Activated CD4-positive, alpha-beta T cell treated with anti-CD3 and anti-CD28 coated beads for 1 hour (primary cell): ENCODE data around the gene LILRB1.
"Not testable (repeated sequence)": the region's sequence is repeated elsewhere in the genome, so short reads cannot be mapped to it uniquely, and the experiment has no call there.

ENCODE experiments used
- DNase-seq: peaks from one replicate; pipeline ENCODE4 v3.0.0-alpha.2; 2020

LILRB1 gene

DNA sequence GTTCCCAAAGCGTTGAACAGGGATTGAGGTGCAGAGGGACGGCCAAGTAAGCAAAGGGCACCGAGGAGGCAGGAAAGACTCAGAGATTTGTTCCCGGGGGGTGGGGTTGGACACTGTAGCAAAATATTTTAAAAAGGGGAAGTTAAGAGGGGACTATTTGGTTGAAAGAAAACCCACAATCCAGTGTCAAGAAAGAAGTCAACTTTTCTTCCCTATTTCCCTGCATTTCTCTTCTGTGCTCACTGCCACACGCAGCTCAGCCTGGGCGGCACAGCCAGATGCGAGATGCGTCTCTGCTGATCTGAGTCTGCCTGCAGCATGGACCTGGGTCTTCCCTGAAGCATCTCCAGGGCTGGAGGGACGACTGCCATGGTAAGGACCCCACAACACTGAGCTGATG lies at the start of gene LILRB1:
LILRB1 (plus strand) TSS at position 223 of the 400 bp plus-strand sequence. CDS start 590 bp downstream, outside the sequence.
- not testable (repeated sequence) for DNase-seq

DNA sequence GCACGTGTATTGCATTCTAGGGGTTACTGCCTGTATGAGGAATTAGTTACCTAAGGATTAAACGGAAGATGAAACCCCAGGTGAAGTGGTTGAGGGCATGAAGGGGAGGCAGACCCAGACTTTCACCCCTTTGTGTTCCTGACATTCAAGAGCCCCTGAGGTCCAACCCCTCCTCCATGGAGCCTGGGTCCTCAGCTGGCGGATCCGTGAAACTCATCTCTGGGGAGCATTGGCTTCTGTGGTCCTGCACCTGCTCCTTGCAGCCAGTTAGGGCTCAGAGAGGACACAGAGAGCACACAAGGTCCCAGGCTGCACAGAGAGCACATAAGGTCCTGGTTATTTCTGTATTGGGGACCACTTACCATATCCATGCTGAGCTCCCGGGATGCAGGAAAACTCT lies 43.9 kb upstream of the LILRB1 start:
- no peak for DNase-seq

DNA sequence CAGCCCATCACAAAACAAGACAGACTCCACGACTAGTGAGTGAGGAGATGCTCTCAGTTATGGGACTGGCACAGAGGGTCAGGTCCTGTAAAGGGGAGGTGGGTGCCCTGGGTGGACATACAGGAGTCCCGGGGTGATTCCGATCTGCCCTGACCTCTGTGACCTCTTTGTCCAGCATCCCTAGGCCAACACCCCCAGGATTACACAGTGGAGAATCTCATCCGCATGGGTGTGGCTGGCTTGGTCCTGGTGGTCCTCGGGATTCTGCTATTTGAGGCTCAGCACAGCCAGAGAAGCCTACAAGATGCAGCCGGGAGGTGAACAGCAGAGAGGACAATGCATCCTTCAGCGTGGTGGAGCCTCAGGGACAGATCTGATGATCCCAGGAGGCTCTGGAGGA lies 43.3 kb upstream of the LILRB1 start:
- DNase-seq = no peak

DNA sequence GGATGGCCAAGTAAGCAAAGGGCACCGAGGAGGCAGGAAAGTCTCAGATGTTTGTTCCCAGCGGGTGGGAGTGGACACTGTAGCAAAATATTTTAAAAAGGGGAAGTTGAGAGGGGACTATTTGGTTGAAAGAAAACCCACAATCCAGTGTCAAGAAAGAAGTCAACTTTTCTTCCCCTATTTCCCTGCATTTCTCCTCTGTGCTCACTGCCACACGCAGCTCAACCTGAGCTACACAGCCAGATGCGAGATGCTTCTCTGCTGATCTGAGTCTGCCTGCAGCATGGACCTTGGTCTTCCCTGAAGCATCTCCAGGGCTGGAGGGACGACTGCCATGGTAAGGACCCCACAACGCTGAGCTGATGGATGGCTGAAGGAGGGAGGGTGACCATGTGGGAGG lies 36.8 kb upstream of the LILRB1 start, which contains the start of gene LILRA1:
LILRA1 (plus strand) TSS at position 188 of the 400 bp plus-strand sequence. CDS start 613 bp downstream, outside the sequence.
- not testable (repeated sequence) for DNase-seq

DNA sequence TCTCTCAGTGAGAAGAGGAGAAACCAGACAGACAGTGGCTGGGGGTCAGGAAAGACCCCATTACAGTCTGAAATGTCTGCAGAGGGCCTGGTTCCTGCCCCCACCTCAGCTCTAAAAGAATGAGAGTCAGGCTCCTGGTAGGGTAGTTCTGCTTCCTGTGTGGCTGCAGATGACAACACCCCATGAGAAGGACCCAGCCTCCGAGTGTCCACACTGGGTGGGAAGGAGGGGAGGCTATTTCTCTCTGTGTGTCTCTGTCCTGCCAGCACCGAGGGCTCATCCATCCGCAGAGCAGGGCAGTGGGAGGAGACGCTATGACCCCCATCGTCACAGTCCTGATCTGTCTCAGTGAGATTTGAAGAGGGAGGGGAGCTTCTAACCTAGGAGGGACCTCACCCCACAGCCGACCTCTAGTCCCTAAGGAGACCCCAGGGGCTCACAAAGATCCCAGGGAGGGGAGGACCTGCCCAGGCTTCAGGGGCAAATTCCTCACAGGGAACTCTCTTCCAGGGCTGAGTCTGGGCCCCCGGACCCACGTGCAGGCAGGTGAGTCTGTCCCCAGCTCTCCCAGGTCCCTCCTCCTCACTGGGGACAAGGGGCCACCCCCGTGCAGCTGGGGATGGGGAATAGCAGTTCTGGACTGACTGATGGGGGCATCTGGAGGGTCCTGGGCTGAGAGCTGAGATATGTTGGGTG lies 36.2 kb upstream of the LILRB1 start:
- not testable (repeated sequence) for DNase-seq

DNA sequence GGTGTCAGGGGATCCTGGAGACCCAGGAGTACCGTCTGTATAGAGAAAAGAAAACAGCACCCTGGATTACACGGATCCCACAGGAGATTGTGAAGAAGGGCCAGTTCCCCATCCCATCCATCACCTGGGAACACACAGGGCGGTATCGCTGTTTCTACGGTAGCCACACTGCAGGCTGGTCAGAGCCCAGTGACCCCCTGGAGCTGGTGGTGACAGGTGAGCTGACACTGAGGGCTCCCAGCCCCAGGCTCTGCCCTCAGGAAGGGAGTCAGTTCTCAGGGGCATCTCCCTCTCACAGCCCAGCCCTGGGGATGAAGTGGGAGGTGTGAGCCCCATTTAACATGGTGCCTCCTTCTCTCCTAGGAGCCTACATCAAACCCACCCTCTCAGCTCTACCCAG lies 35.5 kb upstream of the LILRB1 start:
- no peak for DNase-seq

DNA sequence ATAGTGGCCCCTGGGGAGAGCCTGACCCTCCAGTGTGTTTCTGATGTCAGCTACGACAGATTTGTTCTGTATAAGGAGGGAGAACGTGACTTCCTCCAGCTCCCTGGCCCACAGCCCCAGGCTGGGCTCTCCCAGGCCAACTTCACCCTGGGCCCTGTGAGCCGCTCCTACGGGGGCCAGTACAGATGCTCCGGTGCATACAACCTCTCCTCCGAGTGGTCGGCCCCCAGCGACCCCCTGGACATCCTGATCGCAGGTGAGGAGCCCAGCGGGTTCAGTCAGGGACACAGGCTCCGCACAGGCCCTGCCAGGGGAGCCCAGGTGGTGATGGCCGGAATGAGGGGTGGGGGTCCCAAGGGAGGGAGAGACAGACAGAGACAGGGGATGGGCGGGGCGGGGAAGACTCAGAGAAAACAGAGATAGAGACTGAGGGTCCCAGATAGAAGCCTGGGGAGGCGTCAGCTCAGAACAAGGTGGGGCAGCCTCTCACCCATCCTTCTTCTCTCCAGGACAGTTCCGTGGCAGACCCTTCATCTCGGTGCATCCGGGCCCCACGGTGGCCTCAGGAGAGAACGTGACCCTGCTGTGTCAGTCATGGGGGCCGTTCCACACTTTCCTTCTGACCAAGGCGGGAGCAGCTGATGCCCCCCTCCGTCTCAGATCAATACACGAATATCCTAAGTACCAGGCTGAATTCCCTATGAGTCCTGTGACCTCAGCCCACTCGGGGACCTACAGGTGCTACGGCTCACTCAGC lies 34.4 kb upstream of the LILRB1 start:
- DNase-seq = not testable (repeated sequence)

DNA sequence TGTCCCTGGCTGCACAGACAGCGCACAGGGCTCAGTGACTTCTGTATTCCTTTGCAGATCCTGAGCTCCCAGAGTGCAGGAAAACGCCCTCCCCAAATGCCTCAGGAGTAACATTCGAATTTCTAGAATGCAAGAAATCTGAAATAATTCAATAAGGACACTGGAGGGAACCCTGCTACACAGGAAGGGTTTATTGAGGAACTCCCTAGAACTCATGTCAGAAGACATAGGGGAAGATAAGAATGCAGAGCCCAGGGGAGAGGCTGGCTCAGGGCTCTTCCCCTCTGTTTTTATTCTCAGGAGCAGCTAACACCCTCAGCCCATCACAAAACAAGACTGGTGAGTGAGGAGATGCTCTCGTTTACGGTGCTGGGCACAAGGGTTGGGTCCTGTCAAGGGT lies 30.1 kb upstream of the LILRB1 start:
- DNase-seq = no peak

DNA sequence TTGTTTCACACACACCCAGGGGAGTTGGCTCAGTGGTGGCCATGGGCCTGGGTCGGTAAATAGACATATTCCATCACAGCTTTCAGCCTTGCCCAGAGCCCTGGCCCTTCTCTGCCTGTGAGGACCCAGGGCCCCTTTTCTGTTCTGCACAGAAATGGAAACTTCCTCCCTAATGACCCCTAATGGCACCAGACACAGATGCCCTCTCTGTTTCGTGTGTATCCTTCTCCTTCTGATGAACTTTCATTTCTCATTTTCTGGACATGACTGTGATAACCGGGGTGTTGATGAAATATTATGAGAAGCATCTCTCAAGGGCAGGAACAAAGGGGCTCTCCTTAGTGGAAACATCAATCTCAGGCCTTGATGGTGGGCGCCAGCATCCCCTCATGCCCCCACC lies 24.1 kb upstream of the LILRB1 start:
- no peak for DNase-seq

DNA sequence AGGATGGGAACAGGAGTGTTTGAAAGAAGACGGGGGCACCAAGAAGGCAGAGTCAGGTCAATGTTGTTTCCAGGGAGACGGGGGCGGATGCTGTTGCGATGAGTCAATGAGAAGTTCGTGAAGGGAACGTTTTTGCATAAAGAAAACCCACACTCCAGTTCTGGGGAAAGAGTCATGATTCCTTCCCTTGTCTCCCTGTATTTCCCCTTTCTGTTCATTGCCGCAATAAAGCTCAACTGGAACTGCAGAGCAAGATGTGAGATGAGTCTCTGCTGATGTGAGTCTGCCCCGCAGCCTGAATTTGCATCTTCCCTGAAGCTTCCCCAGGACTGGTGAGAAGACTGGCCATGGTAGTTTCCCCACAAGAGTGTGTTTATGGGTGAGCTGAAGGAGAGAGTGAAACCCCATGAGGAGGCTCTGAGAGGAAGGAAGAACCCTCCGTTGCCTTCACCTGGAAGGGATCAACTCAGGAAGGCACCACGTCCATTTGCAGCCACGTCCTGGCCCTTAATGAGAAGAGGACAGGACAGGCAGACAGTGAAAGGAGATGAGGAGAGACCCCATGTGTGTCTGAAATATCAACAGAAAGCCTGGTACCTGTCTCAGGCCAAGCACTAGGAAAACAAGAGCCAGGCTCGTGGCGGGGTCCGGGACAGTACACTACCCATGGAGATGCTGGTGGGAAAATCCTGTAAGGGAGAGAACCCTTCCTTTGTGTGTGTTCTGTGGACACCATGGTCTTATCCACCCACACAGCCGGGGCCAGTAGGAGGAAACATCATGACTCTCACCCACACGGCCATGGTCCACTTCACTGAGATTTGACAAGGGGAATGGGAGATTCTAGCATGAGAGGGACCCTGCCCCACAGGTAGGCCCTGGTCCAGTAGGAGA lies 23.1 kb upstream of the LILRB1 start:
- DNase-seq = no peak

DNA sequence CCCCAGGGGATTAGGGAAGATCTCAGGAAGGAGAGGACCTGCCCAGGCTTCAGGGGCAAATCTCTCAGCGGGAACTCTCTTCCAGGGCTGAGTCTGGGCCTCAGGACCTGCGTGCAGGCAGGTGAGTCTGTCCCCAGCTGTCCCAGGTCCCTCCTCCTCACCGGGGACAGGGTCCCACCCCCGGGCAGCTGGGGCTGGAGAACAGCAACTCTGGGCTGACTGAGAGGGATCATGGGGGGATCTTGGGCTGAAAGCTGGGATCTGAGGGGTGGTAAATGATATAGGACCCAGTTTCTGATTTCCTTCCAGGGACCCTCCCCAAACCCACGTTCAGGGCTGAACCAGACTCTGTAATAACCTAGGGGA lies 22.5 kb upstream of the LILRB1 start:
- DNase-seq = no peak

DNA sequence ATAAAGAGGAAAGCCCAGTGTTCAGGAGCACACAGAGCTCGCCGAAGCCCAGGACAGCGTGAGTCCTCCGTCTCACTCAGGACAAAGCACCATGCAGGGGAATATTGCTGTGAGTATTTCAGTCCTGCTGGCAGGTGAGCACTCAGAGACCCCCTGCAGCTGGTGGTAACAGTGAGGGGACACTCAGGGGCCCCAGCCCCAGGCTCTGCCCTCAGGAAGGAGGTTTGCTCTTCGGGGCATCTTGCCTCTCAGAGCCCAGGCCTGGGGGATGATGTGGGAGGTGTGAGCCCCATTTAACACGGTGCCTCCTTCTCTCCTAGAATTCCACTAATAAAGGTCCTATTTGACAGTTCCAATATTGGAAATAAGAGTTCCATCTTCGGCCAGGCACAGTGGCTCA lies 22.1 kb upstream of the LILRB1 start:
- DNase-seq = no peak

DNA sequence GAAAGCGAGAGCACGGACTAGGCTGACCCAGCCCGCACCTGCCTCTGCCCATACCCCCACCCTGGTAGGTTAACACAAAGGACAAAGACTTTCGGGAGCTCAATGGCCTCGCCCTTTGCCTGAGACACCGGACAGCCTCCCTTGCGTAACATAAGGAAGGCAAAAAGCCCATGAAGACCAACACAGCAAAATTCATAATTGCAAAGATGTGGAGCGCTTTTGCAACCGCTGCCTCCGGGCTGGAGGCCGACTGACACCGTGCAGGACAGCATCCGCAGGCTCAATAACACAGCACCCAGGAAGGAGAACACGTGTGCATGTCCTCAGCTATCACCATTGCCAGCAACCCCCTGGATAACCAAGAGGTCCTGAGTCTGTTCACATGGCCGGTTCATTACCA lies 21.5 kb upstream of the LILRB1 start:
- no peak for DNase-seq

DNA sequence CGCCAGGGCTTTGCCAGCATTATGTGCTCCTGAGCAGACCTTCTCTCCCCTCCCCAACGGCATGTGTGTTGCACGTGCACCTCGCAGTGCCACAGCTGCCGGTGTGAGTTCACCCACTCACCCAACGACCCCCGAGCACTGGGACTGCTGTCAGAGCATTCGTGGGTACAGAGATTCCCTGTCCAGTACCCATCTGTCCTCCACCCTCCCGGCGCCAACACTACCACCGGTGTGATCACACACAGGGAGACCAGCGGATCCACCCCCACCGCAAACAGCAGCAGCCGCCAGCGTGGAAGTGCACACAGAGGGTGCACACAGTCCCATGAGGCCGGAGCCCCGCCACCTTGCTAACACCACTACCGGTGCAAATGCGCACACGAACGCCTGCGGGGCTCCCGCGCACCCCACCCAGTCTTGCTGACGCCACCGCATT lies 20.9 kb upstream of the LILRB1 start:
- no peak for DNase-seq

DNA sequence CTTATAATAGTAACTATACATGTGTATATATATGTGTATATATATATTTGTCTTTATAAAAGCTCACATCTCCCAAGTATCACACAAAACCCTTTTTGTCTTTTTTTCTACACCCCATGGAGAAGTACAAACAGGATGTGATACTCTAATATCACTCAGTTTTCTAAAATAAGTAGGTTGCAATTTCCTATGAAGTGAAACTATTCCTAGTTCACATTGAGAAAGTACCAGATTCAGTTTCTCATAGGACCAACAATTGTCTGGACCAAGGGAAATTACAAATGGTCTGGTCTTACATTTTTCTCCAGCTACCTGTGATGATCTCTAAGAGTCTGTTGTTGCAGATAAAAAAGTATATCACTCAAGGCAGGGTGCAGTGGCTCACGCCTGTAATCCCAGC lies 17.9 kb upstream of the LILRB1 start:
- DNase-seq = no peak

DNA sequence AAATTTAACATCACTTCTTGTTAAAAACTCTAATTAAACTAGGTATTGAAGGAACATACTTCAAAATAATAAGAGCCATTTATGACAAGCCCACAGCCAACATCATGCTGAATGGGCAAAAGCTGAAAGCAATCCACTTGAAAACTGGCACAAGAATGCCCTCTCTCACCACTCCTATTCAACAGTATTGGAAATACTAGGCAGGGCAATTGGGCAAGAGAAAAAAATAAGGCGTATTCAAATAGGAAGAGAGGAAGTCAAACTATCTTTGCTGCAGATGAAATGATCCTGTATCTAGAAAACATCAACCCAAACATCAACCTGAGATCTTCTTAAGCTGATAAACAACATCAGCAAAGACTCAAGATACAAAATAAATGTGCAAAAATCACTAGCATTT lies 15.6 kb upstream of the LILRB1 start:
- no peak for DNase-seq

DNA sequence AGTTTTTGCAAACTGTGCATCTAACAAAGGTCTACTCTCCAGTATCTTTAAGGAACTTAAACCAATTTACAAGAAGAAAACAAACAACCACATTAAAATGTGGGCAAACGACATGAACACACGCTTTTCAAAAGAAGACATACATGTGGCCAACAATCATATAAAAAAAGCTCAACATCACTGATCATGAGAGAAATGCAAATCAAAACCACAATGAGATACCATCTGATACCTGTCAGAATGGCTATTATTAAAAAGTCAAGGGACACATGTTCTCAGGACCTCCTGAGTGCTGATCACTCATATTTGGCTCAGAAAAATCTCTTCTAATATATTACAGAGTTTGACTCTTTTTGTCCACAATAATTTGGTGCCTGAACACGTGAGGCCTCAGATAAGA lies 14.2 kb upstream of the LILRB1 start:
- DNase-seq = no peak

DNA sequence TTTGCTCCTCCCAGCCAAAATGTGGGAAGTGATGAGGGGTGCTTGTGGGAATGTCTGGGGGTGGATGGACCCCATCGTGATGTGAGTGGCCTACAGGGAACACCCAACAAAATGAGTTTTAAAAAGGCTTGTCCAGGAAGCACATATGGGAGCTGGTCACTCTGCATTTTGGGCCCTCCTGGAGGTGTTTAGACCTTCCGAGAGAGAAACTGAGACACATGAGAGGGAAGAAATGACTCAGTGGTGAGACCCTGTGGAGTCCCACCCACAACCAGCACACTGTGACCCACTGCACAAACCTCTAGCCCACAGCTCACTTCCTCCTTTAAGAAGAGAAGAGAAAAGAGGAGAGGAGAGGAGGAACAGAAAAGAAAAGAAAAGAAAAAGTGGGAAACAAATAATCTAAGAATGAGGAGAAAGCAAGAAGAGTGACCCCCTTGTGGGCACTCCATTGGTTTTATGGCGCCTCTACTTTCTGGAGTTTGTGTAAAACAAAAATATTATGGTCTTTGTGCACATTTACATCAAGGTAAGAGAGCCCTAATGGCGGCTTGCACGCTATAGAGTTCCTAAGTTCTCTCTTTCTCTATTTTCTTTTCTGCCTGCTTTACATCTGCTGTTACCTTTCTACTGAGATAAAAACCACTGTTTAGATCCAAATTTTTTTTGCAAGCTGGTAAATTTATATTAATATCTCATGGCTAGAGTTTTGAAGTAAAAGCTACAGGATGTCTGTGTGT lies 13.3 kb upstream of the LILRB1 start:
- DNase-seq = no peak

DNA sequence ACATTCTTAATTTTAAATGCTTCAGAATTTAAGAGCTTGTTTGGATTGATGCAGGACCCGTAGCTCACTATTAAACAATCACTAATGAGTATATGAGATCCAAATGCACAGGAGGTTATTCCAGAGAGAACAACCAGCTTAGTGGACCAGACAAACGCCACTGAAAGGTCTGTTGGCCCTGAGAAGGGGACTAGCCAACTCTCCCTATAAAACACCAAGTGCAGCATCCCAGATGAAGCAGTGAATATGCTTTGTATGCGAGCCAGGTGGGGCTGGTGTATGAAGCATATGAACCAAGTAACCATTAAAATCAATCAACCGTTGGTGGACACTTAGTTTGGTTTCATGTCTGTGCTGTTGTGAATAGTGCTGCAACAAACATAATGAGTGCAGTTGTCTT lies 9.8 kb upstream of the LILRB1 start:
- no peak for DNase-seq

DNA sequence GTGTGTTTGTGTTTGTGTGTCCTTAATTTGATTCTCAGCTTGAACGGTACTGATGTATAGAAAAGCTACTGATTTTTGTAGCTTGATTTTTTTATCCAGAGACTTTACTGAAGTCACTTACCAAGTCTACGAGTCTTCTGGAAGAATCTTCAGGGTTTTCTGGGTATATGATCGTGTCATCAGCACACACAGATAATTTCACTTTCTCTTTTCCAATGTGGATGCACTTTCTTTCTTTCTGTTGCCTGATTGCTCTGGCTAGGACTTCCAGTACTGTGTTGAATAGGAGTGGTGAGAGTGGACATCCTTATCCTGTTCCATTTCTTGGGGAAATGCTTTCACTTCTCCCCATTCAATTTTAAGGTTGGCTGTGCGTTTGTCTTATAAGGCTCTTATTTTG lies 7.9 kb upstream of the LILRB1 start:
- no peak for DNase-seq

DNA sequence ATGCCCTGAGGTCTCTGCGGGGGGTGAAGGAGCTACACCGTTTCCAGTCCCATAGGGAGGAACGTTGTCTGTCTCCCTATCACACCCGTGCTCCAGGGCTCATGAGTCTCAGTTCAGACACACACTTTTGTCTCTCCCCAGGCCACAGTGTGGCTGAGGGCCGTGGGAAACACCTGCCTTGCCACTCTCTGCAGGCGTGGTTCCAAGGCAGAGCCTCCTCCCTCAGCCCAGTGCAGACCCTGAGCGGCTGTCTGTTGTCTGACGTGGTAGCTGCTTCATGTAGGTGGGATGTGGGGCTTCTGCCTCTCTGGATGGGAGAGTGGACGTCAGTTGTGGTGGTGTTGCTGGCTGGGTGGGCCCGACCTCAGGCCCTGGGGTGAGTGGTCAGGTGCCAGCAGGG lies 6.0 kb upstream of the LILRB1 start:
- not testable (repeated sequence) for DNase-seq

DNA sequence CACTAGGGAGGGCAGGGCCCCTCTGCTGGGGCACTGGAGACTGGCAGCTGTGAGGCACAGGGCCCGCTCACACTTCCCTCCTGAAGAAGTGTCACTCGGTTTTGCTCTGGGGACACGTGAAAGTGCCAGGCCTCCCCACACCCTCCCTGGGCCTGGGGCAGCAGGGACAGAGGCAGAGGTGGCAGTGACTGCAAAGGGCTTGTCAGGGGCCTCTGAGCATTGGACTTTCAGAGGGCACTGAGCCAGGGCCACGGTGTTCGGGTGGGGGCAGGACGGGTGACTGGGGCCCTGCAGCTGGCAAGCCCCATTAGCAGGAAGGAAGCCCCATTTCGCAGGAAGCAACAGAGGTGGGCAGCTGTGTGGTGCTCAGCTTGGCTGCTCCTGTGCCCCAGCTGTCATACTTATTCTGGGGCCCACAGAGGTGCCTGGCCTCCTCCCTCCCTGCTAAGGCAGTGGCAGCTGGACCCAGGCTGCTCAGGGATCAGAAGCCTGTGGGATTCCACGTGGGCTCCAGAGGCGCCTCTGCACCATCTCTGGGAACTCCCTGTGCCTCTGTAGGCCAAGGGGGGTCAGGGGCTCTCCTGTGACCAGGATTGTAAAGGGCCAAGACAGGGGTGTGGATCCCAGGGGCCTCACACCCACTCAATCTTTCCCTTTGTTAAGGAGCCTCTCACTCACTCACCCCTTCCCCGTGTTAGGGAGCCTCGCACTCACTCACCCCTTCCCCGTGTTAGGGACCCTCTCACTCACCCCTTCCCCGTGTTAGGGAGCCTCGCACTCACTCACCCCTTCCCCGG lies 5.2 kb upstream of the LILRB1 start:
- not testable (repeated sequence) for DNase-seq
